AG08395 (cell line): ENCODE data around the gene POLL.
"Not testable (repeated sequence)": the region's sequence is repeated elsewhere in the genome, so short reads cannot be mapped to it uniquely, and the experiment has no call there.

Experiments
- DNase-seq: peaks from one replicate; pipeline ENCODE4 v3.0.0; 2012; ENCODE audit warnings: mixed read lengths, low spot score

The POLL gene

GRCh38 chr10:101611096-101611905 is 23.2 kb upstream of the POLL start:
- peak; percentile 14 for DNase-seq

- DNase-seq, result no peak
These were observed 21.4 kb upstream of the POLL start for GRCh38 chr10:101609481-101609880.

- no peak for DNase-seq
These were observed 19.1 kb upstream of the POLL start for GRCh38 chr10:101607124-101607523.

GRCh38 chr10:101602761-101603398 is 14.8 kb upstream of the POLL start:
- peak; percentile 90 for DNase-seq

- DNase-seq, result no peak
These were observed 13.5 kb upstream of the POLL start for GRCh38 chr10:101601541-101601940.

GRCh38 chr10:101597091-101597900 is 9.2 kb upstream of the POLL start:
- no peak for DNase-seq

- no peak for DNase-seq
These were observed 7.8 kb upstream of the POLL start for GRCh38 chr10:101595591-101596433.

GRCh38 chr10:101593331-101593730 is 5.3 kb upstream of the POLL start:
- DNase-seq, result not testable (repeated sequence)

GRCh38 chr10:101588879-101589278 is 822 bp upstream of the POLL start:
- DNase-seq, result peak; percentile 48

- DNase-seq, result no peak
These were observed 2.2 kb downstream of the POLL start for GRCh38 chr10:101585841-101586240.

GRCh38 chr10:101580486-101581399 is 7.3 kb downstream of the POLL start:
- DNase-seq, result no peak

- no peak for DNase-seq
These were observed 8.6 kb downstream of the POLL start for GRCh38 chr10:101579516-101579870.

GRCh38 chr10:101578803-101579515 is 9.1 kb downstream of the POLL start:
- no peak for DNase-seq

GRCh38 chr10:101578192-101578591 is 9.9 kb downstream of the POLL start:
- DNase-seq, result no peak

- DNase-seq, result no peak
These were observed 10.8 kb downstream of the POLL start for GRCh38 chr10:101577121-101577871.

GRCh38 chr10:101576211-101576863 is 11.7 kb downstream of the POLL start:
- DNase-seq, result no peak

GRCh38 chr10:101575580-101576210 is 12.4 kb downstream of the POLL start:
- no peak for DNase-seq

GRCh38 chr10:101575091-101575490 is 13.0 kb downstream of the POLL start:
- DNase-seq, result no peak
